RPMI7951 (cell line): Measurements from ENCODE around the gene TRIP12. TPM values are rescaled to one million over a fixed set of nuclear protein-coding genes. Genes with fewer than 3 reads are reported as not detected.
"Not testable (repeated sequence)": the region's sequence is repeated elsewhere in the genome, so short reads cannot be mapped to it uniquely, and the experiment has no call there.

Experiments
- DNase-seq: peaks from one replicate; pipeline ENCODE4 v3.0.0-alpha.2; 2012; ENCODE audit warnings: low read depth
- total RNA-seq: library from RNA; depleted of rRNA; stranded (reverse); fragments of >200 nt; shearing (Covaris generic); gene quantifications from 2 replicates; pipeline ENCODE4 v1.2.3, GENCODE V29; 2014

TRIP12 gene
- total RNA-seq, 1 experiment from 2014 or later, result 105 TPM

DNA sequence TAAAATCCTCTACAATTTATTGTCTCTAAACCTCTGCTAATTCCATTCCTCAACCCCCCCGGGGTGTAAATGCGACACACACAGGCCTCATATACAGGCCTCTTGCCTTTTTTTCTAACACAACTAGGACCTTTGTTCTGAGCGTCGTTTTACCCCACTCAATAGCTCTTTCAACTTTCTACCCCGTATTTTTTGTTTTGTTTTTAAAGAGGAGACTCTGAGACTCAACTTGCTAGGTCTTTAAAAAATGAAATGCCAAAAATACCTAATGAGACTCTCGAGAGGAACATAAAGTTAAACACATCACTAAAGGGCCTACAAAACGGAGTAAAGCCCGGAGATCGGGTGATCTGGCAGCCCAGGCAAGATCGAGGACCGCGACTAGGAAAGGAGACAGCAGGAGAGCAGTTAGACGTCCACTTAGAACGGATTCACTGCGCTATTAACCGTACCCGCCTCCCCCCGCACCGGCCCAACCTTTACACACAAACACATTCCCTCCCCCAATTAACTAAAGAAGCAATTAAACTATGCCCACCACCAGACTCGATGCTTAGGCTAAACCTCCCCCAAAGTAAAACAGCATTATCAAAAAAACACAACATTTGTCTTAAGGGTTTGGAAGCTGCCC lies 1.7 kb downstream of the TRIP12 start:
- peak; percentile 20 for DNase-seq

DNA sequence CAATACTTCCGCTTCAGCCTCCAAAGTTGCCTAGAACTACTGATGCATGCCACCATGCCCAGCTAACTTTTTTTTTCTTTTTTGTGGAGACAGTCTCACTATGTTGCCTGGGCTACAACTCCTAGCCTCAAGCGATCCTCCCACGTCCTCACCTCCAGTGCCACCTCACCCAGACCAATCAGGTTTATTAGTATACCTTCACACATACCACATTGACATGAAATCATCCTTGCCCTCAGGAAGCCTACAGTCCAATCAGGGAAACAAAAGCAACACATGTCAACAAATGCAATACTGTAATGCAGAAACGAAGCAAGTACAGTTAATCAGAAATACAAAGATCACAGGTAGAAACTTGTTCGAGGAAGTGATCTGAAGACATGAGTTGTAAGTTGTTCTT lies 4.0 kb downstream of the TRIP12 start:
- no peak for DNase-seq

DNA sequence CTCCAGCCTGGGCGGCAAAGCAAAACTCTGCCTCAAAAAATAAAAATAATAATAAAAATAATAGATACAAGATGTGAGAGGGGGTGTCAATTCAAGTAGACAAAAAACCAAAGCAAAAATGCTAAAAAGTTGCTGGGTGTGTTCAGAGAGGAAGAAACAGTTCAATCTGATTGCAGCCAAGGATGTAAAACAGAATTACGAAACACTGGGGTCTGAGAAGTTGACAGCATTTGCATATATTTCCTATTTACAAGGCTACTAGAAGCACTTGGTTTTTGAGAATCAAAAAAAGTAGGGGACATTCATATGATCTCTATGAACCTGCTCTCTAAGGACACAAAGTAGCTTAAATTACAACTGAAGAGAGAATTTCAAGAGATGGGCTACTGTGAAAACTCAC lies 7.6 kb downstream of the TRIP12 start:
- no peak for DNase-seq

DNA sequence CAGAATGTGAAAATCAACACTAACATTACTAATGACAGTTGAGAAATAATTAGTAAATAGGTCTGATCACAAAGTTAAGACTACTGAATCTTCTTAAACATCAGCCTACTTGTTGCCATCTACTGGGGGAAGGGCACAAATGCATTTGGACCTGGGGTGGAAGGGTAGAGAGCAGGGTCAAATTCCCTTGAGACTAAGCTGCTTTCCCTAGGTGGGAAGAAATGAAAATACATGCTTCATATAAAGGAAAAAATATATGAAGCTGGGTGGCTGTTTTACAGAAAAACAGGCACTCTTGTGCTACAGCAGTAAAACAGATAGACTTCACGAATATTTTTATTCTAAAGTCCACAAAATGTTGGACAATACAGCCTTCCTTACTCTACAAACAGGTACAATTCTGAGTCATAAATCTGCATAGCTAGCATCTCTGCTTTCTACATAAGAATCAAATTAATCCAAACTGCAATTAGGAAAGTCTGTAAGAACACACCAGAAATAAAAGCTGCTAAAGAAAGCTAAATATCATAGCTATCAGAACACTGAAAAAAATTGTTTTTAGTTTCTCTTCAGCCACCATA lies 10.9 kb downstream of the TRIP12 start:
- peak; percentile 7 for DNase-seq

DNA sequence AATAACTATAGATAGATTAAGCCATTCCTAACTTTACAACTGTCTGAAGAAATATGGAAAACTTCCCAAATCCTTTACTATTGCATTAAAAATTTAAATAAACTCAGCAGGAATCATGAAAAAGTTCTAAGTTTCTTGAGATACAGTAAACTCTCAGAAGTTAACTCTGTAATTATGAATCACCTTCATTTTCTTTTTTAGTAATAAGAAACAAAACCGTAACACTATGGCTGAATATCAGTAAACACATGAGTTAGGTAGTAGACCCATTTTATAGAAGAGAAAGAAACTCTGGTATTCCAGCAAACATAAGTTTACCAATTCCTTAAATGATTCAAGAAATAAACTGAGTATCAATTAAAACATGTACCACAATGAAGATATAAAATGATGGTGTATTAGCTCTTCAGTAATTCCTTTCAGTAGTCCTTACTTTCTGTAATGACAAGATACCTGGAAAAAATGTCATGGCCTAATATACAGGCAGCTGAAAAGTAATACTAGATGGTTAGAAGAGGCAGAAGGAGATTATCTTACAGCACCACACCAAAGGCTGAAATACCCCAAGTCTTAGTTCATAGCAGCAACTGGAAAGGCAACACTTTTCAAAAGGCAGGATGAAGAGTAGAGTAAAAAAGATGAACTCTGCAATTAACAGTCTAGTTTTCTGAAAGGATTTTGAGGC lies 11.5 kb downstream of the TRIP12 start:
- DNase-seq, result no peak

DNA sequence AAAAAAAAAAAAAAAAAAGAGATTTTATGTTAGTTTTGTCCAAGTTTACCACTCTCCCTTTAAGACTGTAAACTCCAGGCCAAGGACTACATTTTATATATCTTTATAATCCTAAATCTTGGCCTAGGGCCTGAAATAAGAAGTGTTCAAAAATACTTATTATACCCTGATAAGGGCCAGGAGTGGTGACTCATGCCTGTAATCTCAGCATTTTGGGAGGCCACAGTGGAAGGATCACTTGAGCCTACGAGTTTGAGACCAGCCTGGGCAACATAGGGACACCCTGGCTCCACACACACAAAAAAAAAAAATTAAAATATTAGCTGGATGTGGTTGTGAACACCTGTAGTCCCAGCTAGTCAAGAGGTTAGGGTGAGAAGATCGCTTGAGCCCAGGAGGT lies 12.7 kb downstream of the TRIP12 start:
- DNase-seq, result peak; percentile 15

DNA sequence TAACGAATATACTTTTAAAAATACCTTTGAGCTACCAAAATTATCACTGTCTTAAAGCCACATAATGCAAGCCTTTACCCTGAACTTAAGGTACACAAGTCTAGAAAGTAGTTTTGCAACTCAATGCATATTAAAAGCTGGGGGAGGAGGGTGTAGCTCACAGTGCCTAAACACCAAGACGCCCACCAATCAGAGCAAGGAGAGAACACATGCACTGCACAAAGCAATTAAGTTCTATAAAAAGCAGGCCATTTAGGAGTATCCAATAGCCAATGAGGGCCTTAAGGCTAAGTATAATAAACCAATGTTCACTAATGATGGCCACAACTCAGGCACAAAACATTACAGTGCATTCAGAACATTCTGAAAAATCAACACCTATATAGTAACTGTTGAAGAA lies 16.2 kb downstream of the TRIP12 start:
- no peak for DNase-seq

DNA sequence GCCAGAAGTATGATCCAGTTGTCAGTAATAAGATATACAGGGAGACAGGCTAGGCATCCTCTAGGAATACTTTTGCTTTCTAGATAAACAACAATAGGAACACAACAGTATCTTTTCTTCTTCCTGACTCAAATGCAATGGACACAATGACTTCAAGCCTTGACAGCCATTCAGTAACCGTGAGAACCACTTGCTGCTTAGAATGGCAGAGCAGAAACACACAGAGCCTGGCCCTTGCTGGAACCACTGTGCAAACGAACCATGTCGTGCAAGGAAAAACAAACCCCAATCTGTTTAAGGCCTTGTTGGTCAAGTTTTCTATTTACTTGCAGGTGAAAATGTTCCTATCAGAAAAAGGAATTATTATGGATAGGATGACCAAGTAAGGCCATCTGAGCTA lies 18.8 kb downstream of the TRIP12 start:
- DNase-seq, result no peak

DNA sequence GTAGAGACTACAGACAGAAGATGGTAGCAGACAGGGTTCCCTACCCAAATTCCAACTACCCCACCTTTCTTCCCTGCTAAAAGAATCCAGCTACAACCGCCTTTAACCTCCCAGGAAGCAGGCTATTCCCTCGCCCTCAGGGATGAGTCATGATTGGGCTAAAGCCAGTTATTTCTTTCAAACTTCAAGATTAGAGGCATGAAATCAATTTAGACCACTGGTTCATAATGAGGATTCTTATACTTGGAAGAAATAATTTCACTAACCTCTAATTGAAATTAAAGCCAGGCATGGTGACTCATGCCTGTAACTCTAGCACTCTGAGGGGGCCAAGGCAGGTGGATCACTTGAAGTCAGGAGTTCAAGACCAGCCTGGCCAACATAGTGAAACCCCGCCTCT lies 20.0 kb downstream of the TRIP12 start:
- peak; percentile 89 for DNase-seq

DNA sequence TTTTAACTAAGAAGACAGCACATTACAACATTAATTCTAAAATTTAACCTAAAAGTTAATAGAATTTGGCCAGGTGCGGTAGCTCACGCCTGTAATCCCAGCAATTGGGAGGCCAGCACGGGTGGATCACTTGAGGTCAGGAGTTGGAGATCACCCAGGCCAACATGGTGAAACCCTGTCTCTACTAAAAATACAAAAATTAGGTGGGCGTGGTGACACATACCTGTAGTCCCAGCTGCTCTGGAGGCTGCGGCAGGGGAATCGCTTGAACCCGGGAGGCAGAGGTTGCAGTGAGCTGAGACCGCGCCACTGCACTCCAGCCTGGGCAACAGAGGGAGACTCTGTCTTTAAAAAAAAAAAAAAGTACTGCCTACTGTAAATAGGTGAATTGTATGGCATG lies 21.3 kb downstream of the TRIP12 start:
- DNase-seq, result not testable (repeated sequence)

DNA sequence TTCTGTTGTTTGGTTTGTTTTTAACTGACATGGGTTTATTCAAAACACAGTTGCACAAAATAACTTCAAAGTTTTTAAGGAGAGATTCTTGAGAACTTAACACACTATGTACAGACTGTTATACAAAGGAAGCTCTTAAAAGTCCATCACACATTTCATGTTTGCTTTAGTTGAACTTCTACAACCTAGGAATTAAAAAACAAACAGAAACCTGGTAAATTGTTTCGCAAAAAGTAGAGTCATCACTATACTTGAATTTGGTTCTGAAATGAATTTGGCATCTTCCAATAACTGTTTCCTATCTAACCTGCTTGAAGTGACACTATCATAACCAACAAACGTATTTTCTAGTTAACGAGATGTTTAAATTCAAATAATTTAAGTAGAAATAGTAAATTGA lies 21.8 kb downstream of the TRIP12 start:
- DNase-seq, result no peak

DNA sequence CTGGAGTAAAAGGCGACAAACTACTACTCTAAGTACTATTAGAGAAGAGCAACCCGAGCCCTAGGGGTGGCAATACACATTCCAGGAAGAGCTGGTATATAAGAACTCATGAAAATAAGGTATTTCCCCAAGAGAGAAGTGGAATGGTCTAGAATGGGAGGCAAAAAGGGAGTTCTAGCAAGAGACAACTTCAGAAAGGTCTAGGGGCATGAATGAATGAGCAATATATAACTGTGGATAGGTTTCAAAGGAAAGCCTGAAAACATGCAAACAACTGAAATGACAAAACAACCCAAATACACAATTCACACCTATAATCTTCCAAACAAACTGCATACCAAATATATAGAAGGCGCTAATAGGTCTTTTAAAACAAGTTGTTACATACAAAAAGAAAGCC lies 22.2 kb downstream of the TRIP12 start:
- no peak for DNase-seq

DNA sequence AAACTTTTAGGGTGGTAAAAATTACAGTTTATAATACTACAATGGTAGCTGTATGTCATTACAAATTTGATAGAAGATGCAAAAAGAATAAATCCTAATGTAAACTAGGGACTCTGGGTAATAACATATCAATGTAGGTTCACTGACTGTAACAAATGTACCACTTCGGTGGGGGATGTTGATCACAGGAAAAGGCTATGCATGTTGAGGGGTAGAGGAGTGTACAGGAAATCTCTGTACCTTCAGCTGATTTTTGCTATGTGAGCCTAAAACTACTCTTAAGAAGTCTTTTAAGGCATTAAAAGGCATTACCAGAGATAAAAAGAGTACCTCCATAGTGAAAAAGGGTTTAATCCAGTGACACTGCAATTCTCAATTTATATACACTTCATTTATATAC lies 25.0 kb downstream of the TRIP12 start:
- DNase-seq, result no peak

DNA sequence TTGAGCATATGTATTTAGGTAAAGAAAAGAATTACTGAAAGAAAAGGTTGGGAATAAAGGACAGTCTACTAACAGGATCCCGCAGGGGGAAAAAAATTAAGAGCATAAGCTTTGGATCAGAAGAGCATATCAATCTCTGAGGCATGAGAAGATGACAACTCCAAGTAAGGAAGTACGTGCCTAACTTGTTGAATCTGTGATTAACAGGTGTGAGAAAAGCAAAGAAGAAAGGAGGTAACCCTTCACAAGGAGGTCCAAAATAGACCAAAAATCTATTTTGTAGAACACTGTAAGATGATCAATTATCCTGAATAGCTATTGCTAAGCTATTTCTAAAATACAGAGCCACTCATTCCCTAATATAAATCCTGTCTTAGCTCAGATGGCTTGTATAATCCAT lies 32.8 kb downstream of the TRIP12 start:
- no peak for DNase-seq

DNA sequence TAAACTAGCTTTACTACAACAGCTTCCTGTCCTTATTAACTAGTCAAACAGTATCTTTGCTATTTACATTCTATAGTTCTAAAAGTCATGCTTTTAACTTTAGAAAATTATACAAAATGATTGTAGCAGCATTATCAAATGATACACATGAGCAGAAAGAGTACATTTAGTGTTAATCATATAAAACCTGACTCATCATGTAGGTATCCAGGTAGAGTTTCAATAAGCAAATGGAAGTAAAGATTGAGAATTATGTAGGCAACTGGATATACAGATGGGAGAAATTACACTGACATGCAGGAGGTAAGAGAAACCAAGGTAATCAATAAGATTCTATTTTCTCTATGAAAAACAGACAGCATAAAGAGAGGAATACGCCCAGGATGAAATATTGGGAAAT lies 33.8 kb downstream of the TRIP12 start:
- no peak for DNase-seq

DNA sequence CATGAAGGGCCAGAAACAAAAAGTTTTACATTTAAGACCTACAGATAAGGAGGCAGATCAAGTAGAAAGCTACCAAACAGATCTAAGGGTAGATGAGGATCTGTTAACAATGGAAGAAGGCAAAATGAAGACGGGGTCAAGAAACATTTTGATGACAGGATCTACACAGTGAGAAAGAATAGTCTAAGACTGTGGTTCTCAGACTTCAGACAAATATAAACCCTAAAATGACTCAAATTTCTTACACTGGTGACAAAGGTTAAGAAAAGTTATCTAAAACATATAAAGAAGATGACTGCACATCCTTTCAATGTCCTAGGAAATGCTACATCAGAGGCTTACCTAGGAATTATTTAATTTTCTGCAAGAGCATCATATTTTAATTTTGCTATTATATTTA lies 34.4 kb downstream of the TRIP12 start:
- DNase-seq, result no peak

DNA sequence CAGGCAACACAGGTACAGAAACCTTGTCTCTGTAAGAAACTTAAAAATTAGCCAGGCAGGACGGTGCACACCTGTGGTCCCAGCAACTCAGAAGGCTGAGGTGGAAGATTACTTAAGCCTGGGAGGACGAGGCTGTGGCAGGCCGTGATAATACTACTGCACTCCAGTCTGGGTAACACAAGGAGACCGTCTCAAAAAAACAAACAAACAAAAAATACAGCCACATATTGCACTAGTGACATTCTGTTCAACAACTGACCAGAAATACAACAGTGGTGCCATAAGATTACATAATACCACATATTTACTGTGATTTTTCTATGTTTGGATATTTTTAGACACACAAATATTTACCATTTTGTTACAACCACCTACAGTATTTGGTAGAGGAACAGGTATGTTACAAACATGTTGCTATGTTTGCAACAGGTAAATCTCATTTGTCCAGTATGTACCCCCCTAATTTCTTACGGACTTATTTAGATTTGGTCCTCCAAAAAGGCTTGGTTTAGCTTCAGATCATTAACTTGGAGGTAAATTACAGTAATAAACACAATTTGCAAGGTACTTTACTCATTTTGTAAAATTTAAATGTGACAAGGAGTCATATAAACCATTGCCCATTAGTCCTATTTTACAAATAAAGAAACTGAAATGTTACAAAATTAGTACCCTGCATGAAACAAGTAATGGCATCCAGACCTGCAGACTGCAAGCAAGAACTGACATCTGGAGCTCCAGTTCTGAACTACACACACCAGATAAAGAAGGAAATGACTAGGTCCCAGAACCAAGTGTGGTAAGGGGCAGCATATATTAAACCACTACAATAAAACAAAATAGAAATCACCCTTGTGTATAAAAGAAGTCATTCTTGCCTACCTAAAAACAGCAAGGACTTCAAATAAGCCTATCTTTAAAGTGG lies 36.8 kb downstream of the TRIP12 start:
- no peak for DNase-seq

DNA sequence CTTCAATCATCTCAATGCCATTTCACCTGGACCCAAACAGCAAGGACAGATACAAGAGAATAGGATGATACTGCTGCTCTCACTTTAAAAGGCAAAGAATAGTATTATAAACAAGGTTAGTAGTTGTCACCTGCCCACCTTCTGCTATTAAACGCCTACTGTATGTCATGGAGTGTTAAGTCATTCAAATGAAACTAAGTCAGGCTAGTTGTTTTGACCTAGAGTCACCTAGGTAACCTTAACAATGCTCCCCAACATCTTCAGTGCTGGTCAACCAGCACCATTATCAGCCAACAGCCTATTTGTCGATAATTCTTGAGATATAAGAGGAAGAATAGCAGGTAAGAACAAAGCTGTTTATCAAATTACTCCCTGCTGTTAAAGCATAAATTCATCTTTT lies 39.2 kb downstream of the TRIP12 start:
- DNase-seq, result no peak

DNA sequence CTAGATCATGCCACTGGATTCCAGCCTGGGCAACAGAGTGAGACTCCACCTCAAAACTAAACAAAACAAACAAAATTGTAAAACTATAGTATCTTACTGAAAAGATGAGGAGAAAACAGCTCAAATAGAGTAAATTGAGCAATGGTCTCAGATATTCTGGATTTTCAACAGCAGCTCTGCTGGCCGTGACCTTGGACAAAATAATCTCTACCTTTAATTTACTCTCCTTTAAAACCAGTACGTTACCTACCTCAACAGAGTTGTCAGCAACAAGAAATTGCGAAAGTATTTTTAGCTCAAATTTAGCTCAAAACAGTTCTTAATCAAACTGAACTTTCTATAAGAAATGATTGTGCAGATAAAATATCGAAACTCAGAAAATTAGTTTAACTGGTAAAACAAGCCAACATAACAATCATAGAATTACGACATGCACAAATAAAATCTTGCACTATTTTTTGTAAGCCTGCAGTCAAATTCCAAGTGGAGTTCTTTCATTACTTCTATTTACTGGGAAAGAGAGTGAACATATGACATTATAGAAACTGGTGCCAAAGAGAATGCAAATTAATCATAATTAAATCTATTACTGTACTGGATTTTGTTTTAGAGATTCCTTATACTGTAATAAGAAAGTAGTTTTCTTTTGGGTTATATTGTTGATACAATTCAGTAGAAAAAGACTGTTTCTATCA lies 40.8 kb downstream of the TRIP12 start:
- DNase-seq, result no peak

DNA sequence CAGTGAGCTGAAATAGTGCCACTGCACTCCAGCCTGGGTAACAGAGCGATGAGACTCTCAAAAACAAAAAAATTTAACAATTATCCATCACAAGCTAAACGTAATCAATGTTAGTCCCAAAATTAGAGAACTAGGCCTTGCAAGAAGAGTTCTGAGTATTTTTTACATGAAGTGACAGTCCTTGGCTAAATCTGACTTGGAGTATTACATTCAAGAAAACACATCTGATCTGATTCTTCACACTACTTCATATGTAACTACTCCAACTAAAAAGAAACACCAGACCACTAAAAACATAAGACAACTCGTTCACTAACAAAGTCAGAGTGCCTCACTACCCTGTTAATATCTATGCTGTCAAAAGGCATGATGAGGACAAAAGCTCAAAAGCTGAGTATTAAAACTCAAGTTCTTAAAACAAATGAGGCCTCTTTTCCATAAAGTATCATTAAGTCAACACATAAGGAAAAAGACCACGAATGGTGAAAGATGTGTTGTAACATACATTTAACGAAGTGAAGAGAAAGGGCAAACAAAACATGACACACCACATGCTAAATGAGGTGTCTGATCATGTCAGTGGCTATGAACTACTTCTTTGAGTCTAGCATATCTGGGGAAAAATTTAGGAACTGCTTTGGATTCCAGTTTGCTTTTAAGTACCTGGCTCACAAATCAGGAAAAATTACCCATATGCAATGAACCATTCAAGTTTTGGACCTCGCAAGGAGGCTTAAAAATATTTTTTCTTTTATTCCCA lies 42.4 kb downstream of the TRIP12 start:
- DNase-seq, result no peak

DNA sequence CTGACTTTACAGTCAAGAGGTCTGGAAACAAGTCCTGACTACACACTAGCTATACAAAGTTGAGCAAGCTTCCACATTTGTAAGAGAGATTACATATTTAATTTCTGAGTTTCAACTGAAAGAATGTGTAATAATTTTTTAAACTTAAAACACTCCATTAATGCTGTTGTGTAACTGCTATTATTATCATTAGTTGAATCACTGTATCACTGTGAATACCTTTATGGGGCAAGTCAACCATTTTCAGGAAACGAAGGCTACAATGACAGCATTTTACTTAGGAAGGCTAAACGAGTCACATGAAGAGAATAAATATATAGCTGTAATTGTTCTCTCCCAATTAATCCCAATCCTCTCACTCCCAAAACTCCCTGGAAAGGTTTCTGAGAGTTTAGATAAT lies 46.3 kb downstream of the TRIP12 start:
- no peak for DNase-seq
